Stimulated activated CD4-positive, alpha-beta T cell treated with anti-CD3 and anti-CD28 coated beads, Interleukin-15, amount 100 ng/mL, for 24 hours (primary cell): ENCODE measurements around the gene FILIP1.
A peak's percentile ranks its signal among the peaks of the same experiment; 100 is the strongest.

Experiments
- DNase-seq: peaks from one replicate; pipeline ENCODE4 v3.0.0-alpha.2; 2020

Gene FILIP1

DNA sequence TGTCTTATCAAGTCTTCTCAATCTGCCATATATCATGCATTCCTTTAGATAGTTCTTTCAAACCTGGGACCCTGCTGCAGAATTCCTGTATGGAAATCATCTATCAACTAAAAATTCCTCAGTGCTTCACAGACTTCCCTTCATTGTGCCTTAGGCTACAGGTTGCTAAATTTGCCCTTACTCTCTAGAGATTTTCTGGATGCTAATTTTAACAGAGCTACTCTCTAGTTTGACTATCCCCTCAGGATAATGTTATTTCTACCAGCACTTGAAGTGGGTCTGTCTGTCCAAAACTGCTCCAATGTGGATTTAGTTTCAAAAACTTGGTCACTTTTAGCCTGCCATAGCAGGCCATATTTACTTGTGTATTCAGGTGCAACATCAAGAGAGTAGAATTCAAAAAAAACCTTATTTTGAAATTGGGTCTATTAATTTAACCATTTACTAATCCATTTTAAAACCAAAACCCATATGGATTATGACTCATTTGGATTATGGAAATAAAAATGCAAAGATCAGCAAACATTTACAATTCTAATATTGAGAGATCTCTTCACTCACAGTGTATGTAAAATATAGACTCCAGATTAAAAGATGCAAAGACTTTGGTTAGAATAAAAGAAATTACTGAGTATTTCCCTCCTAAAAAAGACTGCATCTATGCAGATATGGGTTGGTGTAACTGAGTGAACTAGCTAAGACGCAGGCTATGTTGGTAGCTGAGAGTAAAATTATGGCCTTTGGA is 236.1 kb downstream of the FILIP1 start:
- no peak for DNase-seq

DNA sequence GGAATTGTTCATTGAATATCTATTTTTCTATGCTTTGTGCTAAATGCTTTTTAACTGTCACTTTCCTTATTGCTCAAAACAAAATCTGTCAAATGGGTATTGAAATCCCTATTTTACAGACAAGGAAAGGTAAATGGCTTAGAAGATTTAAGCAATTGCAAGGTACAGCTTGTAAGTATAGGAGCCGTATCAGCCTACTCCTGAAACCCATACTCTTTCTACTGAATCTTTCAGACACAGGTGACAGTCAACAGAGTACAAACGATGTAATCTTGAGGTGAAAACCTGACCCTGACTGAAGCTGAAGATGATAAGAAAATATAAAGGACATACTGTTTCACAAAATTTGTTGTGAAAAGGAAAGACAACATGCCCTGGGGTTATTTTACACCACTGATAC is 243.0 kb downstream of the FILIP1 start:
- DNase-seq = no peak

DNA sequence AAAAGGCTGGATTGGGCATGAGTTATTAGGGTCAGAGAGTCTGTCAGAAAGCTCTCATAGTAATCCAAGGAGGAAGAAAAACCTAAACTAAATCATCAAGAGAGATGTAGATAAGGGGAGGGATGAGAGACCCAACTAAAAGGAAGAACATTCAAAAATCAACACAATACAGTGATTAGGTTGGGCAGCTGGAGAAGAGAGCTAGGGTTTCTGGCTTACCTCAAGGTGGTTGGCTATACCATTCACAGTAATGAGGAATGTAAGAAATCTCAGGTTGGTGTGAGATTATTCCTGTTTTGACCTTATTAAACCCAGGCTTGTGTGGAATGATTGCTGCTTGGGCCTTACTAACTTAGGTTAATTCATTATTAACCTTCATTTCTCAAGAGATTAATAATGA is 243.8 kb downstream of the FILIP1 start:
- DNase-seq = no peak

DNA sequence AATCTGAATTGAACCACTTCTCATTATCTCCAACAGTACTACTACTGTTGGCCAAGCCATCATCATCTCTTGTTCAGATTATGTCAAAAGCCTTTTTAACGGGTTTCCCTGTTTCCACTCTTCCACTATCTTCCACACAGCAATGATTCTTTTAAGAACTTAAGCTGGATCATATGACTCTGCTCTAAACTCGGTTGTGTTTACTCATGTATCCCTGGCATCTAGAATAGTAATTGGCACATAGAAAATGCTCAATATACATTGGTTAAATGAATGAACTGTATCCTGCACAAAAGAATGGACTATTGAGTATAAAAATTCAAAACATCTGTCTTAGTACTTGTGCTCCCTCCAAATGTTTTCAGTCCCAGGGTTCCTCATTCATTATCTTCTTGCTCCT is 247.2 kb downstream of the FILIP1 start:
- no peak for DNase-seq

DNA sequence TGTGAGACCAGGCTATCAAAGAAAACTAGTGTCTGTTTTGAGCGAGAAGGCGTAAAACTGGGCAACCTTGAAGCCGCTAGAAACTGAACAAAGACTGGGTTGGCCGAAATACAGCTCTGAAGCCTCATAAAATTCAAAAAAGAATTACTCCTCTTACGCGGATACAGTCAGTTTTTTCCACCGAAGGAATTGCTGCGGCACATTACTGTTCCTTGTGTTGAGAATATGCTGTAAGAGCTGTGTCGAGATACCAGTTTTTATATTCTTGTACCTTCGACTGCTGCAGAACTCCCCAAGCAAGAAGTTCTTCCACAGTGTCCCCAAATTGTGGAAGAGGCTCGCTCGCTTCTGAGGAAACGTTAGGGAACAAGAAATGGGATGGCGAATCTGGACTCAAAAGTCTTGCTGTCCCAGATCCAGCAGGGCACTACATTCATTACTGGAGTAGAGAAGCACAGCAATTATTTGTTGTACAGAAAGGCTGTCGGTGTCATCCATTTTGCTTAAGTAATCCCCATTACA is 249.5 kb downstream of the FILIP1 start:
- no peak for DNase-seq

DNA sequence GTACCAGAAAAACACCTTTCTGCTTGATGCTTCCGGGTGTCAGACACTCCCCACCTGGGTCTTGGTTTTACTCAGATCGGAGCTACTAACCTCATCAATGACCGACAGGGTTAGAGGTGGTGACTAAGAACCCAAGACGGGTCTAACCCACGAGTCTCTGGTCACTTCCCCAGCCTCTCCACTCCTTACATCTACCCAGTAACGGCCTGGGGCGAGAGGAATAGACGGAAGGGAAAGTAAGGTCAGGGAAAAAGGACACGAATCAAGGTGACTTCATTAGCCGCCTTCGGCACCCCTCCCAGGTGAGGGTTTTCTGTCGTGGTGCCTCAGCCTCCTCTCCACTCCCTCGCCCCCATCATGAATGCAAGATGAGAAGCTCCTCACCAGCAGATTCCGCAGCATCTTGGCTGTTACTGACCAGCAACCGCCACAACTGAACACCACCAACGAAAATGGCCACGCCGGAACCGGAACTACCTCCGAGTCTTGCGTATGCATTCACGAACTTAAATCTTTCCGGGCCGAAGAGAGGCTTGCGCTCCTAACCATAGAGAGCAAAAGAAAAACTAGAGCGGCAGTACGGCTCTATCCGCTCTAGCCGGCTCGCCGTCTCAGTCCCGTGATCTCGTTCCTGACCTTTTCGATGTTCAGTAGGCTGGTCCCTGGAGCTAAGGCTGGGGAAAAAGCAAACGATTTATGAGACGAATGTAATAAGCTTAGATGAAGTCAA is 250.1 kb downstream of the FILIP1 start, which contains the start of gene COX7A2:
COX7A2 (minus strand) TSS at position 469 of the 730 bp plus-strand sequence; CDS start at position 402, 67 bp downstream.
- peak; percentile 88 for DNase-seq
